HG03575 (cell line): ENCODE results near the gene NUDT4.

Experiments used
- ATAC-seq: cut with Tn5 transposase; IDR thresholded peaks from one replicate; pipeline ENCODE4 v1.9.1; 2021; ENCODE audit not compliant: unreplicated experiment, insufficient number of reproducible peaks, low FRiP score; ENCODE audit errors: extremely low read depth

Gene NUDT4

GRCh38 chr12:93443576-93443975 lies 65.9 kb downstream of the NUDT4 start:
- ATAC-seq, result no peak

- no peak for ATAC-seq
These were observed 70.0 kb downstream of the NUDT4 start for GRCh38 chr12:93447555-93448290.

GRCh38 chr12:93448796-93449195 lies 71.1 kb downstream of the NUDT4 start:
- no peak for ATAC-seq

- ATAC-seq, result peak; percentile 94
These were observed 71.6 kb downstream of the NUDT4 start for GRCh38 chr12:93449277-93449676.

- no peak for ATAC-seq
These were observed 73.9 kb downstream of the NUDT4 start for GRCh38 chr12:93451423-93452158.

- ATAC-seq, result no peak
These were observed 75.9 kb downstream of the NUDT4 start for GRCh38 chr12:93453633-93454032.

- ATAC-seq, result no peak
These were observed 78.4 kb downstream of the NUDT4 start for GRCh38 chr12:93456077-93456476.
